ENCODE measurements around the gene VTI1B. TPM values are rescaled to one million over a fixed set of nuclear protein-coding genes. Genes with fewer than 3 reads are reported as not detected.
"Not testable (repeated sequence)": the region's sequence is repeated elsewhere in the genome, so short reads cannot be mapped to it uniquely, and the experiment has no call there.

Gene VTI1B
- total and polyA plus RNA-seq, 3 experiments from 2014 or later = 81.4 to 94.4 (median 93.7) TPM

DNA sequence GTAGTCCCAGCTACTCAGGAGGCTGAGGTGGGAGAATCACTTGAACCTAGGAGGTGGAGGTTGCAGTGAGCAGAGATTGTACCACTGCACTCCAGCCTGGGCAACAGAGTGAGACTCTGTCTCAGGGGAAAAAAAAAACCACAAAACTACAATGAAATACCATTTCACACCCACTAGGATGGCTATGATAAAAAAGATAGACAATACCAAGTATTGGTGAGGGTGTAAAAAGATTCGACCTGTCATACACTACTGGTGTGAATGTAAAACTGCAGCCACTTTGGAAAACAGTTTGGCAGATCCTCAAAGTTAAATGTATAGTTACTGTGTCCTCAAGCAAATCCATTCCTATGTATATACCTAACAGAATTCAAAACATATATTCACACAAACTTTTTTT, 48.3 kb downstream of the VTI1B start:
- H3K27ac Mint-ChIP-seq; H3K4me3 Mint-ChIP-seq; POLR2A ChIA-PET; H3K36me3 ChIP-seq (ENCODE audit: insufficient read depth, low read length); H3K9me3 ChIP-seq (ENCODE audit: low read length); H3K4me1 Mint-ChIP-seq; H3K9me3 Mint-ChIP-seq; H3K4me3 ChIP-seq (ENCODE audit: low read length); DNase-seq; H3K27me3 ChIP-seq (ENCODE audit: insufficient read depth, low read length, poor library complexity, severe bottlenecking); H3K27ac ChIP-seq (ENCODE audit: low read depth, low read length); CTCF ChIA-PET; H3K27me3 Mint-ChIP-seq; H3K36me3 Mint-ChIP-seq: not testable (repeated sequence)
- peaks cover 15% of the 10 kb centered on the region for H3K4me1 ChIP-seq (ENCODE audit: insufficient read depth, low read length)

DNA sequence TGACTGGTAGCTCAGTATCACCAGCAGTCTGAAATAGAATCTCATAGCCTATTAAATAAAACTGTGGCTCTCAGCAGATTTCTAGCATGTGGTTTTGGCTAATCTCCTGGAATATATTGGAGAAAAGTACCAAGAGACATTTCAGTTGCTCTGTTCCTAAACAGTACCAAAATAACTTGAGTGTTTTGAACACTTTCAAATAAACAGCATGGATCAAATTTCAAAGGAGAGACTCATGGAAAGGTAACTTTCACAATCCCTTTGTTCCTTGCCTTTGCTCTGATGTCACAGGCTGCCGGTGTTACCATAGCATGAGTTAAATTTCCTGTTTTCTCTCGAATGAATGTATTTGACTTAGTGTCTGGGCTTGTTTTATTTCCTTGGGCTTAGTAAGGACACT, 51.3 kb downstream of the VTI1B start:
- H3K27ac ChIP-seq (ENCODE audit: low read depth, low read length) = no peak overlapping the region
- Mint-ChIP-seq H3K4me3 (no peak overlapping the region), H3K36me3 (peaks cover 0 to 5% (median 4%) of the 10 kb centered on the region in 3 donors), H3K9me3 (no peaks in the 10 kb centered on the region), H3K27ac (no peak overlapping the region), H3K4me1 (peaks cover 20 to 26% (median 22%) of the 10 kb centered on the region in 3 donors), H3K27me3 (peaks cover 7% of the 10 kb centered on the region in 2 donors)
- no peak overlapping the region for H3K4me3 ChIP-seq (ENCODE audit: low read length)
- H3K4me1 ChIP-seq (ENCODE audit: insufficient read depth, low read length) = peaks cover 31% of the 10 kb centered on the region
- H3K36me3 ChIP-seq (ENCODE audit: insufficient read depth, low read length) = no peaks in the 10 kb centered on the region
- ChIA-PET CTCF (no interaction called here), POLR2A (interaction anchor here (0.7 kb wide), 1 partner anchor 440 kb away, joined by 6 read pairs; no protein-coding TSS in a partner anchor)
- no peak for DNase-seq
- H3K9me3 ChIP-seq (ENCODE audit: low read length) = no peaks in the 10 kb centered on the region
- no peaks in the 10 kb centered on the region for H3K27me3 ChIP-seq (ENCODE audit: insufficient read depth, low read length, poor library complexity, severe bottlenecking)

DNA sequence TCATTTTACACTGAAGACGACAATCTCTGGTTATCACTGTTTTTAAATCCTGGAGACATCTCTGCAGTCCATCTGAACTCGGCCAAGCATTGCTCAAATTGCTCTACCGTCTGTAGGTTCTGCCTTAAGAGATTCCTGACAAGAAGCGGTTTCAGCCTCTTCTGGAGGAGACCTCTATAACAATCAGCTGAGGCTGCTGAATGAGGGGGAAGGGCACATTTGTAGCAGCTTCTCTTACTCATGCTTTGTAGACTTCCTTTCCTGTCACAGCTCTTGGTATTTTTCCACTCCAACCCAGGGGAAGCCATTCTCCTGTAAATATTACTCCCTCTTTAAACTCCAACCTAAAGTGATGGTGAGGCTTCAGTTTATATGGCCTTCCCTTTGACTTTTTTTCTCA, 51.8 kb downstream of the VTI1B start:
- Histone ChIP-seq H3K9me3 (ENCODE audit: low read length) (no peaks in the 10 kb centered on the region), H3K36me3 (ENCODE audit: insufficient read depth, low read length) (no peaks in the 10 kb centered on the region), H3K4me3 (ENCODE audit: low read length) (no peak overlapping the region), H3K27ac (ENCODE audit: low read depth, low read length) (no peak overlapping the region), H3K27me3 (ENCODE audit: insufficient read depth, low read length, poor library complexity, severe bottlenecking) (no peaks in the 10 kb centered on the region), H3K4me1 (ENCODE audit: insufficient read depth, low read length) (peaks cover 31% of the 10 kb centered on the region)
- H3K4me3 Mint-ChIP-seq = peak overlapping the region in 1 of 7 donors; percentile 14
- POLR2A ChIA-PET = no interaction called here
- peaks cover 7% of the 10 kb centered on the region in 2 donors for H3K27me3 Mint-ChIP-seq
- no peak for DNase-seq
- peaks cover 20 to 26% (median 22%) of the 10 kb centered on the region in 3 donors for H3K4me1 Mint-ChIP-seq
- no peak overlapping the region for H3K27ac Mint-ChIP-seq
- H3K36me3 Mint-ChIP-seq = peaks cover 0 to 5% (median 4%) of the 10 kb centered on the region in 3 donors
- no peaks in the 10 kb centered on the region for H3K9me3 Mint-ChIP-seq
- CTCF ChIA-PET = no interaction called here

DNA sequence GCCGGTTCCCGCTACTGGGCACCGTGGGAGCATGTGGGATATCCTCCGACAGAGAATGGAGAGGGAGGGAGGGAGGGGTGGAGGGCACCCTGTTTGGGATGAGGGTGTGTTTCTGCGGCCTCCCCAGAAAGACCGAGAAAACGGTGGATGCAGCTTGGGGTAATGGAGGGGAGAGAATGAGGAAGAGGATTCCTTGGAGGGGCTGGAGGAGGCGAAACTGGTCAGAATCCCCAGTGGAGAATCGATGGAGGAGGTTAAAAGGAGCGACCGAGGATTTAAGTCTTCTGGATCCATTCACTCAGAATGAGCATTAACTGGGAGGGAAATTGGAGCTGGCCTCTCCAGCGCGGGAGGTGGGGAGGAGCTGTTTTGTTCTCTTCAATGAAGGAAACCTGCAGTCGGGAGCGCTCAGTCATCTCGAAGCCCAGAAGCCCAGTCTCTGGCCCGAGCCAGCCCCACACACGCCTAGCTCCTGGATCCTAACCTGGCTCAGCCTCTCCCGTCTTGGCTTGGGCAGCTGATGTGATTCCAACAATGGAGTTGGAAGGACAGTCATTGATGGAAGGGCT, 54.1 kb downstream of the VTI1B start:
- Histone ChIP-seq H3K36me3 (ENCODE audit: insufficient read depth, low read length) (no peaks in the 10 kb centered on the region), H3K4me3 (ENCODE audit: low read length) (peak overlapping the region; percentile 82), H3K27me3 (ENCODE audit: insufficient read depth, low read length, poor library complexity, severe bottlenecking) (no peaks in the 10 kb centered on the region), H3K9me3 (ENCODE audit: low read length) (no peaks in the 10 kb centered on the region), H3K27ac (ENCODE audit: low read depth, low read length) (peak overlapping the region; percentile 90), H3K4me1 (ENCODE audit: insufficient read depth, low read length) (peaks cover 31% of the 10 kb centered on the region)
- peaks cover 20 to 26% (median 22%) of the 10 kb centered on the region in 3 donors for H3K4me1 Mint-ChIP-seq
- peaks cover 5 to 7% of the 10 kb centered on the region in 2 donors for H3K27me3 Mint-ChIP-seq
- no peaks in the 10 kb centered on the region for H3K9me3 Mint-ChIP-seq
- CTCF ChIA-PET = interaction anchor here (0.7 to 3.7 kb wide), 4 partner anchors 10 to 83 kb away, joined by 3 to 63 read pairs (median 6); partner anchors contain the start of genes PIGH and RDH12
- DNase-seq = peak in 1 of 5 donors; percentile 51
- H3K27ac Mint-ChIP-seq = peak overlapping the region in 7 of 8 donors; percentile 48 to 99 (median 97)
- H3K36me3 Mint-ChIP-seq = peaks cover 0 to 5% (median 4%) of the 10 kb centered on the region in 3 donors
- H3K4me3 Mint-ChIP-seq = peak overlapping the region; percentile 85 to 93 (median 88)
- POLR2A ChIA-PET = no interaction called here

DNA sequence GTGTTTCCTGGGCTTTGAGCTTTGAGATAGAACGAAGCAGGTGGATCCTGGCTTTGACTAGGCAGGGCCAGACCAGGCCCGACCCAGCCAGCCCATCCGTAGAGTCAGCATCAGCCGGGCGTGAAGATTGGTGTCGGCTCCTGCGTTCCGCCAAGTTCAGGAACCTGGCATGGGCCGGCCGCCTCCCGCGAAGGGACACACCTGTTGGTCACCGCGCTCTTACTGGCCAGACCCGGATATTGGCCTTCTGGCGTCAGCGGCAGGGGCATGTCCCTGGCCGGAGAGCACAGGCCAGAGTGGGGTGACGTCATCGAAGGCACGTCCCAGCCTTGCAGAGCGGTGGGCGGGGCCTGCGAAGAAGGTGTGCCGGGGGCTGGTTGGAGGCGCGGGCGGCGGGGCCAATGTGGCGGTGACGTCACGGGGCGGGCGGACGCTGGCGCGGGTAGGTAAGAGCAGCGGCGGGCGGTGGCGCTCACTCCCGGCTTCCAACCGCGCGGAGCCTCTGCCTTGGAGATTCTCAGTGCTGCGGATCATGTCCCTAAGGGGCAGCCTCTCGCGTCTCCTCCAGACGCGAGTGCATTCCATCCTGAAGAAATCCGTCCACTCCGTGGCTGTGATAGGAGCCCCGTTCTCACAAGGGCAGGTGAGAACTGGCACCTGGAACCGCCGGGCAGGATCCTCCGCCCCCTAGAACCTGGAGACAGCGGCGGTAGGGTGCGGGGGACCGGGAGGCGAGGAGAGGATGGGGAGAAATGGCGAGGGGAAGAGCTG, 54.8 kb downstream of the VTI1B start, which contains the start of gene ARG2:
Gene ARG2, plus strand, starts transcription at position 475 of the 771 bp plus-strand sequence. Its CDS starts 58 bp downstream, at position 533.
- H3K9me3 ChIP-seq (ENCODE audit: low read length) = no peaks in the 10 kb centered on the region
- Mint-ChIP-seq H3K4me1 (peaks cover 20 to 26% (median 22%) of the 10 kb centered on the region in 3 donors), H3K27ac (peak within 1 kb of the TSS; percentile 90 to 99 (median 97))

DNA sequence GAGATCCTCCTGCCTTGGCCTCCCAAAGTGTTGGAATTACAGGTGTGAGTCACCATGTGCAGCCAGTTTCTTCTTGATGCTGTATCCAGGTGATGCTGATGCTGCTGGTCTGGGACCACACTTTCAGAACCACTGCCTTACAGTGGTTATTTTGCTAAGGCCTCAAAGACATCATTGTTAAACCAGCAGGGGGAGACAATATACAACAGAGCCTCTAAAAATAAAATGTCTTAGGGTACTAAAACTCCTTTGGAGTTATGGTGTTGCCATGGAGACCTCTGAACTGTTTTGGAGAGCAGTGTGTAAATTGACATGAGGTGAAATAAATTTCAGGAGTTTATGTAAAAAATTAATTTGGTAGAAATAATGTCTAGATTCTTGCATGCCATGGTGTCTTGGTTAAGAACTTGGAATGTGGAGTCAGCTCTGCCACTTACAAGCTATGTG, 55.8 kb downstream of the VTI1B start:
- H3K4me3 Mint-ChIP-seq = peak overlapping the region; percentile 64 to 91 (median 88)
- H3K9me3 Mint-ChIP-seq = no peaks in the 10 kb centered on the region
- H3K27ac Mint-ChIP-seq = peak overlapping the region; percentile 10 to 99 (median 97)
- peak in 3 of 5 donors; percentile 53 to 77 (median 62) for DNase-seq
- H3K4me1 ChIP-seq (ENCODE audit: insufficient read depth, low read length) = peaks cover 31% of the 10 kb centered on the region
- H3K27ac ChIP-seq (ENCODE audit: low read depth, low read length) = peak overlapping the region; percentile 90
- CTCF ChIA-PET = interaction anchor here (0.6 to 3.7 kb wide), 25 partner anchors 9 to 1203 kb away, joined by 3 to 63 read pairs (median 4); partner anchors contain the start of genes PIGH, RDH11 and RDH12
- no peak overlapping the region for H3K4me3 ChIP-seq (ENCODE audit: low read length)
- peaks cover 0 to 5% (median 0%) of the 10 kb centered on the region in 3 donors for H3K36me3 Mint-ChIP-seq
- no peaks in the 10 kb centered on the region for H3K27me3 ChIP-seq (ENCODE audit: insufficient read depth, low read length, poor library complexity, severe bottlenecking)
- POLR2A ChIA-PET = interaction anchor here (0.6 to 1.5 kb wide), 3 partner anchors 16 to 86 kb away, joined by 3 to 6 read pairs (median 5); partner anchors contain the start of gene RDH11
- no peaks in the 10 kb centered on the region for H3K9me3 ChIP-seq (ENCODE audit: low read length)
- H3K4me1 Mint-ChIP-seq = peaks cover 20 to 26% (median 22%) of the 10 kb centered on the region in 3 donors
- peaks cover 5 to 10% of the 10 kb centered on the region in 2 donors for H3K27me3 Mint-ChIP-seq
- no peaks in the 10 kb centered on the region for H3K36me3 ChIP-seq (ENCODE audit: insufficient read depth, low read length)

More for the DNA sequence above, 54.8 kb downstream of the VTI1B start, which contains the start of gene ARG2:
- DNase-seq = peak; percentile 95 to 98 (median 98)
- H3K4me3 Mint-ChIP-seq = peak within 1 kb of the TSS; percentile 85 to 93 (median 88)
- no peaks in the 10 kb centered on the region for H3K36me3 ChIP-seq (ENCODE audit: insufficient read depth, low read length)
- POLR2A ChIA-PET = interaction anchor here (0.6 to 1.5 kb wide), 3 partner anchors 15 to 85 kb away, joined by 3 to 6 read pairs (median 5); partner anchors contain the start of gene RDH11
- peak within 1 kb of the TSS; percentile 82 for H3K4me3 ChIP-seq (ENCODE audit: low read length)
- CTCF ChIA-PET = interaction anchor here (0.7 to 3.7 kb wide), 24 partner anchors 10 to 1202 kb away, joined by 3 to 63 read pairs (median 5); partner anchors contain the start of genes PIGH, RDH11 and RDH12
- peak within 1 kb of the TSS; percentile 90 for H3K27ac ChIP-seq (ENCODE audit: low read depth, low read length)
- H3K9me3 Mint-ChIP-seq = no peaks in the 10 kb centered on the region
- H3K36me3 Mint-ChIP-seq = peaks cover 0 to 5% (median 4%) of the 10 kb centered on the region in 3 donors
- no peaks in the 10 kb centered on the region for H3K27me3 ChIP-seq (ENCODE audit: insufficient read depth, low read length, poor library complexity, severe bottlenecking)
- H3K4me1 ChIP-seq (ENCODE audit: insufficient read depth, low read length) = peaks cover 31% of the 10 kb centered on the region
- H3K27me3 Mint-ChIP-seq = peaks cover 5 to 10% of the 10 kb centered on the region in 2 donors

DNA sequence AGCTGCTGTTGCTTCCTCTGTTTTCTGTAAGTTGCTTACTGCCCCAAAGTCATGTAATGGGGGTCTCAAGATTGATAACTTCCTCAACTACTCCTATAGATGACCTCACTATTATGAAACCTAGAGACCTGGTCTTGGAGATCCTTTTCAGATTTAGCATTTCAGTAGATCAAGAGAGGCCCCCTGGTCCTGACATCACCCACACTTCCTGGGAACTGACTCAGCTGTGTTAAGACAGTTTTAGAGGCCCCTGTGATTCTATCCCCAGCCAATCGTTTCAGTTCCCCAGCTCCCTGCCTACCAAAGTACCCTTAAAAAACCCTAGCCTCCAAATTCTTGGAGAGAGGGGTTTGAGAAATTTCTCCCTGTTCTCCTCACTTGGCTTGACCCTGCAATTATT, 63.9 kb downstream of the VTI1B start:
- Histone ChIP-seq H3K27me3 (ENCODE audit: insufficient read depth, low read length, poor library complexity, severe bottlenecking) (no peaks in the 10 kb centered on the region), H3K36me3 (ENCODE audit: insufficient read depth, low read length) (no peaks in the 10 kb centered on the region), H3K9me3 (ENCODE audit: low read length) (no peaks in the 10 kb centered on the region), H3K27ac (ENCODE audit: low read depth, low read length) (no peak overlapping the region), H3K4me1 (ENCODE audit: insufficient read depth, low read length) (no peaks in the 10 kb centered on the region), H3K4me3 (ENCODE audit: low read length) (no peak overlapping the region)
- ChIA-PET CTCF (interaction anchor here (0.9 to 3.0 kb wide), 3 partner anchors 8 to 11 kb away, joined by 3 to 16 read pairs (median 5); partner anchors contain the start of genes ARG2 and PIGH), POLR2A (no interaction called here)
- H3K4me3 Mint-ChIP-seq = no peak overlapping the region
- H3K36me3 Mint-ChIP-seq = no peaks in the 10 kb centered on the region
- no peaks in the 10 kb centered on the region for H3K9me3 Mint-ChIP-seq
- no peak for DNase-seq
- peaks cover 7 to 32% of the 10 kb centered on the region in 2 donors for H3K27me3 Mint-ChIP-seq
- H3K27ac Mint-ChIP-seq = no peak overlapping the region
- H3K4me1 Mint-ChIP-seq = no peaks in the 10 kb centered on the region
